Endothelial cell of umbilical vein (primary cell): ENCODE measurements around the gene LRRC71. TPM values are rescaled to one million over a fixed set of nuclear protein-coding genes. Genes with fewer than 3 reads are reported as not detected.

Source experiments
- BruUV-seq: library from RNA; stranded (reverse); fragments of 400-500 nt; replicated peaks from 2 replicates; lab custom pipeline; 2021; lab: Mats Ljungman, UMichigan
- CTCF ChIA-PET: fragments of 300-600, 350-600 bp; sonication (Branson Sonifier 250); formaldehyde crosslinking; loops from one replicate; lab custom pipeline; 2021; ENCODE audit warnings: antibody characterized with exemption, inconsistent platforms; lab: Charles Lee
- POLR2A ChIA-PET: fragments of 300-600, 350-600 bp; sonication (Branson Sonifier 250); formaldehyde crosslinking; loops from one replicate; lab custom pipeline; 2021; ENCODE audit warnings: antibody characterized with exemption, inconsistent platforms; lab: Charles Lee
- DNase-seq: peaks from one replicate; pipeline ENCODE4 v3.0.0-alpha.2; 2011; ENCODE audit warnings: low read depth, low spot score
- FAIRE-seq: peaks from 2 replicates; lab custom pipeline; 2011; peaks lifted over from hg19 to GRCh38; lab: Jason Lieb, UNC
- H2AFZ ChIP-seq: 2 replicates; pipeline ENCODE4 v1.6.0; 2012; ENCODE audit warnings: low read depth, low read length, control low read depth, inconsistent platforms
- H3K27ac ChIP-seq: 2 replicates; pipeline ENCODE4 v1.5.1; 2011; ENCODE audit warnings: low read depth, mild to moderate bottlenecking, control low read depth, low read length, moderate library complexity; ENCODE audit not compliant: insufficient read depth
- H3K27me3 ChIP-seq, 2 experiments: 2 replicates each; pipeline versions ENCODE4 v1.6.0 to v1.6.1; 2011; ENCODE audit warnings: low read length in 2 of 2, mixed read lengths in 1 of 2; ENCODE audit not compliant: control insufficient read depth in 2 of 2, insufficient read depth in 2 of 2
- H3K36me3 ChIP-seq, 2 experiments: 2 replicates in 1 of 2; 3 replicates in 1 of 2; pipeline ENCODE4 v1.5.1; 2011; ENCODE audit warnings: low read length in 2 of 2, mild to moderate bottlenecking in 1 of 2, moderate library complexity in 1 of 2; ENCODE audit not compliant: control insufficient read depth in 2 of 2, insufficient read depth in 2 of 2; ENCODE audit errors: extremely low read depth in 1 of 2
- H3K4me1 ChIP-seq: 3 replicates; pipeline ENCODE4 v1.5.1; 2011; ENCODE audit warnings: mild to moderate bottlenecking, low read length; ENCODE audit not compliant: control insufficient read depth, insufficient read depth; ENCODE audit errors: extremely low read depth
- H3K4me2 ChIP-seq: 2 replicates; pipeline ENCODE4 v1.6.1; 2011; ENCODE audit warnings: low read length, control low read depth, mixed read lengths; ENCODE audit not compliant: insufficient read depth
- H3K4me3 ChIP-seq, 3 experiments: fragments of 200-600 bp in 1 of 3; sonication (generic), shearing (Covaris generic) in 1 of 3; replicated peaks in 1 of 3; 2 replicates each; pipeline ENCODE4 v1.5.1; 2011 to 2016; ENCODE audit warnings: control low read depth in 3 of 3, low read length in 3 of 3, mild to moderate bottlenecking in 2 of 3, inconsistent platforms in 1 of 3, low read depth in 1 of 3, moderate library complexity in 1 of 3; ENCODE audit not compliant: insufficient read depth in 1 of 3
- H3K79me2 ChIP-seq: 2 replicates; pipeline ENCODE4 v1.6.0; 2012; ENCODE audit warnings: low read length, inconsistent platforms; ENCODE audit not compliant: control insufficient read depth, insufficient read depth
- H3K9ac ChIP-seq: replicated peaks from 2 replicates; pipeline ENCODE3; 2011; ENCODE audit warnings: low read length, control low read depth; ENCODE audit not compliant: insufficient read depth; ENCODE audit errors: extremely low read depth
- H3K9me1 ChIP-seq: replicated peaks from 3 replicates; pipeline ENCODE4 v1.6.0; 2011; ENCODE audit warnings: mild to moderate bottlenecking, low read length; ENCODE audit not compliant: control insufficient read depth, insufficient read depth; ENCODE audit errors: extremely low read depth
- H3K9me3 ChIP-seq: replicated peaks from 2 replicates; pipeline ENCODE4 v1.5.1; 2012; ENCODE audit warnings: low read length, inconsistent platforms; ENCODE audit not compliant: control insufficient read depth, insufficient read depth
- H4K20me1 ChIP-seq: replicated peaks from 2 replicates; pipeline ENCODE3; 2011; ENCODE audit warnings: mild to moderate bottlenecking, low read length; ENCODE audit not compliant: control insufficient read depth, insufficient read depth; ENCODE audit errors: extremely low read depth
- CTCF ChIP-seq, 2 donors: IDR thresholded peaks; 1 replicate in 1 of 2; 2 replicates in 1 of 2; pipeline ENCODE4 v1.5.1; 2011; ENCODE audit warnings: low read length in 2 of 2, mild to moderate bottlenecking in 2 of 2, moderate library complexity in 2 of 2, control low read depth in 1 of 2, inconsistent platforms in 1 of 2, low read depth in 1 of 2; ENCODE audit not compliant: insufficient read depth in 1 of 2; ENCODE audit errors: extremely low read depth in 1 of 2
- EZH2 ChIP-seq: IDR thresholded peaks from 2 replicates; pipeline ENCODE4 v1.6.1; 2012; ENCODE audit warnings: borderline replicate concordance, low read depth, mild to moderate bottlenecking, moderate library complexity, low read length, inconsistent platforms; ENCODE audit not compliant: severe bottlenecking
- FOS ChIP-seq: IDR thresholded peaks from 2 replicates; pipeline ENCODE4 v1.6.1; 2011; ENCODE audit warnings: mild to moderate bottlenecking, low read length, moderate library complexity, borderline replicate concordance; ENCODE audit not compliant: insufficient read depth
- GATA2 ChIP-seq: IDR thresholded peaks from 2 replicates; pipeline ENCODE4 v1.7.0; 2011; ENCODE audit warnings: low read depth, mild to moderate bottlenecking, moderate library complexity, mixed read lengths, low read length; ENCODE audit not compliant: insufficient read length, insufficient read depth
- JUN ChIP-seq: IDR thresholded peaks from 2 replicates; pipeline ENCODE4 v1.6.1; 2011; ENCODE audit warnings: borderline replicate concordance, low read depth; ENCODE audit not compliant: insufficient read length, insufficient read depth
- MYC ChIP-seq: IDR thresholded peaks from one replicate; pipeline ENCODE4 v1.6.1; 2011; ENCODE audit warnings: mild to moderate bottlenecking, low read depth, low read length
- POLR2A ChIP-seq: IDR thresholded peaks from 2 replicates; pipeline ENCODE4 v1.6.1; 2012; ENCODE audit warnings: low read depth, mild to moderate bottlenecking, control low read depth, low read length
- POLR2AphosphoS5 ChIP-seq: IDR thresholded peaks from 2 replicates; pipeline ENCODE4 v1.6.1; 2012; ENCODE audit warnings: low read depth, mild to moderate bottlenecking, control low read depth, low read length, moderate library complexity; ENCODE audit not compliant: insufficient read depth
- dilution Hi-C: fragments of 300-500 bp; cut with MboI; formaldehyde crosslinking; loops from one replicate; pipeline ENCODE4 v1.15.0; 2019; ENCODE audit warnings: low sequenced_read_pairs; ENCODE audit not compliant: extremely low pct_ligation_motif_present
- intact Hi-C: fragments of 100-400 bp; cut with micrococcal nuclease; formaldehyde crosslinking; loops from one replicate; pipeline ENCODE4 v1.10.0; 2022
- polyA plus RNA-seq, 4 experiments: library from polyadenylated mRNA; depleted of rRNA in 3 of 4; stranded (reverse) in 3 of 4; unstranded in 1 of 4; fragments of >200 nt; gene quantifications; 2 replicates each; pipeline versions ENCODE4 v1.2.1 to v1.2.3, GENCODE V29; 2011 to 2012; ENCODE audit warnings: missing spikeins in 1 of 4
- total RNA-seq: library from RNA; stranded (reverse); gene quantifications from 2 replicates; pipeline ENCODE4 v1.2.3, GENCODE V29; 2021
- TF ChIP-seq, protein P1 (sequence below): IDR thresholded peaks from 2 replicates; pipeline ENCODE4 v1.6.1; 2011; ENCODE audit not compliant: insufficient read depth, insufficient read length

LRRC71 gene
- total and polyA plus RNA-seq, 2 donors (not counting 3 experiments of a cell fraction or from before 2014, with no cell fraction given) = 0.35 to 0.66 TPM

DNA sequence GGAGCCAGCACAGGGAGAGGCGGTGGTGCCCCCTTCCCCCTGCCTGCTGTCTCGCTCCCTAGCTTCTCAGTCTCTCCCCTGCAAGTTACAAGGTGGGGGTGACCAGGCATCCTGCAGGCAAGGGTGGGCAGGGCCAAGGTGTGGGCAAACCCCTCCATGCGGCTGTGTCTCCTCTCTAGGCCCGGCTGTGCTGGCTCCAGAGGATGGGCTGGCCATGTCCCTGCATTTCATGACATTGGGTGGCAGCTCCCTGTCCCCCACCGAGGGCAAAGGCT, 45.2 kb upstream of the LRRC71 start:
- Histone ChIP-seq H3K4me1 (peaks cover 20% of the 10 kb centered on the region), H3K9me1 (no peaks in the 10 kb centered on the region), H3K36me3 (no peaks in the 10 kb centered on the region), H3K27me3 (peaks cover 4 to 12% of the 10 kb centered on the region in 2 experiments), H3K9me3 (no peaks in the 10 kb centered on the region), H3K27ac (no peak overlapping the region), H4K20me1 (no peaks in the 10 kb centered on the region), H3K79me2 (no peaks in the 10 kb centered on the region), H3K9ac (no peak overlapping the region), H3K4me2 (no peak overlapping the region), H3K4me3 (no peak overlapping the region), H2AFZ (no peak overlapping the region)
- TF ChIP-seq JUN (no peak), MYC (no peak), POLR2A (no peak), GATA2 (no peak), EZH2 (no peak), FOS (no peak), POLR2AphosphoS5 (no peak), CTCF (IDR thresholded peaks at IDR 0.05; ENCODE audit: extremely low read depth in 1 of 2, insufficient read depth in 1 of 2, low read depth in 1 of 2, low read length in 2 of 2) (no peak)
- TF ChIP-seq, protein P1, sequence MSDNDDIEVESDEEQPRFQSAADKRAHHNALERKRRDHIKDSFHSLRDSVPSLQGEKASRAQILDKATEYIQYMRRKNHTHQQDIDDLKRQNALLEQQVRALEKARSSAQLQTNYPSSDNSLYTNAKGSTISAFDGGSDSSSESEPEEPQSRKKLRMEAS = no peak
- FAIRE-seq (no peak), DNase-seq (no peak)
- ChIA-PET CTCF (interaction anchor here (2.1 to 2.2 kb wide), 2 partner anchors 37 to 149 kb away, joined by 7 to 9 read pairs; no protein-coding TSS in a partner anchor), POLR2A (no interaction called here)
- no TSS peak for BruUV-seq
- intact Hi-C loops (no loop called here), dilution Hi-C loops (no loop called here)
